IMR-90 (cell line): ENCODE measurements around the gene ZBTB9. TPM values are rescaled to one million over a fixed set of nuclear protein-coding genes. Genes with fewer than 3 reads are reported as not detected.
A peak's percentile ranks its signal among the peaks of the same experiment; 100 is the strongest.

Experiments
- ATAC-seq: fragments of 200-7000 bp; cut with Tn5 transposase; 2 replicates; pipeline ENCODE4 v1.9.1; 2020; ENCODE audit warnings: low read depth, mild to moderate bottlenecking, moderate library complexity
- BruUV-seq: library from RNA; stranded (reverse); fragments of 400-500 nt; replicated peaks from 2 replicates; lab custom pipeline; 2021; lab: Mats Ljungman, UMichigan
- CTCF ChIA-PET: fragments of 300-600 bp; formaldehyde crosslinking; extraction: SDS; loops from one replicate; lab custom pipeline; 2021; ENCODE audit warnings: antibody characterized with exemption; lab: Yijun Ruan, JAX
- POLR2A ChIA-PET: fragments of 300-600 bp; sonication (Branson Sonifier 250); formaldehyde crosslinking; loops from one replicate; lab custom pipeline; 2022; ENCODE audit warnings: antibody characterized with exemption; ENCODE audit not compliant: unreplicated experiment; lab: Charles Lee
- DNase-seq: peaks from one replicate; pipeline ENCODE4 v3.0.0; 2013
- H2AFZ ChIP-seq: replicated peaks from 2 replicates; pipeline ENCODE3; 2013; ENCODE audit warnings: low read length, mild to moderate bottlenecking; ENCODE audit not compliant: poor library complexity
- H2AK5ac ChIP-seq: 2 replicates; pipeline ENCODE4 v1.6.1; 2013; ENCODE audit warnings: low read depth, low read length, inconsistent platforms
- H2AK9ac ChIP-seq: replicated peaks from 2 replicates; pipeline ENCODE3; 2013; ENCODE audit warnings: mild to moderate bottlenecking, low read depth, low read length, moderate library complexity; ENCODE audit not compliant: poor library complexity
- H2BK120ac ChIP-seq: 2 replicates; pipeline ENCODE4 v1.6.1; 2013; ENCODE audit warnings: low read depth, low read length, inconsistent platforms
- H2BK15ac ChIP-seq: 3 replicates; pipeline ENCODE4 v1.6.1; 2013; ENCODE audit warnings: low read depth, low read length, inconsistent platforms
- H2BK20ac ChIP-seq: 2 replicates; pipeline ENCODE4 v1.6.1; 2013; ENCODE audit warnings: low read depth, mild to moderate bottlenecking, inconsistent platforms, low read length, moderate library complexity
- H2BK5ac ChIP-seq: 2 replicates; pipeline ENCODE4 v1.6.1; 2013; ENCODE audit warnings: mild to moderate bottlenecking, low read depth, low read length, inconsistent platforms; ENCODE audit not compliant: poor library complexity, severe bottlenecking
- H3K14ac ChIP-seq: replicated peaks from 2 replicates; pipeline ENCODE4 v1.6.1; 2013; ENCODE audit warnings: low read depth, low read length, inconsistent platforms
- H3K18ac ChIP-seq: 2 replicates; pipeline ENCODE4 v1.6.1; 2013; ENCODE audit warnings: low read depth, low read length, control low read depth
- H3K23ac ChIP-seq: 2 replicates; pipeline ENCODE4 v1.6.1; 2013; ENCODE audit warnings: low read depth, low read length, inconsistent platforms
- H3K27ac ChIP-seq: 2 replicates; pipeline ENCODE4 v1.5.1; 2013; ENCODE audit warnings: mild to moderate bottlenecking, control low read depth, low read length; ENCODE audit not compliant: insufficient read depth
- H3K27me3 ChIP-seq: 2 replicates; pipeline ENCODE4 v1.6.1; 2013; ENCODE audit warnings: low read length; ENCODE audit not compliant: control insufficient read depth, insufficient read depth
- H3K36me3 ChIP-seq: 2 replicates; pipeline ENCODE4 v1.6.1; 2013; ENCODE audit warnings: low read length, mixed read lengths; ENCODE audit not compliant: control insufficient read depth, insufficient read depth
- H3K4ac ChIP-seq: 2 replicates; pipeline ENCODE4 v1.6.1; 2013; ENCODE audit warnings: low read depth, low read length, inconsistent platforms
- H3K4me1 ChIP-seq: 2 replicates; pipeline ENCODE4 v1.6.1; 2013; ENCODE audit warnings: low read length, mixed read lengths; ENCODE audit not compliant: control insufficient read depth, insufficient read depth
- H3K4me2 ChIP-seq: 2 replicates; pipeline ENCODE4 v1.6.1; 2013; ENCODE audit warnings: low read depth, mild to moderate bottlenecking, control low read depth, low read length, moderate library complexity
- H3K4me3 ChIP-seq: 2 replicates; pipeline ENCODE4 v1.5.1; 2013; ENCODE audit warnings: low read depth, mild to moderate bottlenecking, control low read depth, low read length, moderate library complexity; ENCODE audit not compliant: insufficient read depth
- H3K56ac ChIP-seq: 2 replicates; pipeline ENCODE4 v1.6.1; 2013; ENCODE audit warnings: low read length, inconsistent platforms; ENCODE audit not compliant: insufficient read depth; ENCODE audit errors: extremely low read depth
- H3K79me1 ChIP-seq, 2 experiments: 2 replicates each; pipeline ENCODE4 v1.6.1; 2013; ENCODE audit warnings: low read length in 2 of 2, inconsistent platforms in 1 of 2, low read depth in 1 of 2
- H3K9ac ChIP-seq: 2 replicates; pipeline ENCODE4 v1.6.1; 2013; ENCODE audit warnings: low read depth, low read length, control low read depth
- H3K9me1 ChIP-seq: 2 replicates; pipeline ENCODE4 v1.6.1; 2013; ENCODE audit warnings: low read length, inconsistent platforms; ENCODE audit not compliant: insufficient read depth
- H3K9me3 ChIP-seq: 2 replicates; pipeline ENCODE4 v1.6.1; 2013; ENCODE audit warnings: low read length; ENCODE audit not compliant: control insufficient read depth, insufficient read depth
- H4K20me1 ChIP-seq: 2 replicates; pipeline ENCODE4 v1.6.1; 2013; ENCODE audit warnings: low read length, inconsistent platforms; ENCODE audit not compliant: insufficient read depth
- H4K5ac ChIP-seq: 2 replicates; pipeline ENCODE4 v1.6.1; 2013; ENCODE audit warnings: mild to moderate bottlenecking, low read depth, low read length, control low read depth
- H4K8ac ChIP-seq, 2 experiments: 2 replicates each; pipeline ENCODE4 v1.6.1; 2013; ENCODE audit warnings: low read depth in 2 of 2, low read length in 2 of 2, control low read depth in 1 of 2, inconsistent platforms in 1 of 2
- H4K91ac ChIP-seq: 2 replicates; pipeline ENCODE4 v1.6.1; 2013; ENCODE audit warnings: low read depth, low read length, inconsistent platforms; ENCODE audit not compliant: insufficient read depth
- CEBPB ChIP-seq: IDR thresholded peaks from 2 replicates; pipeline ENCODE4 v1.6.1; 2012; ENCODE audit warnings: low read depth, low read length, improper control_type of control experiment
- FOS ChIP-seq: fragments of 150-350 bp; IDR thresholded peaks from 2 replicates; pipeline ENCODE4 v1.6.1; 2016; ENCODE audit warnings: low read depth, low read length
- MAZ ChIP-seq: IDR thresholded peaks from 2 replicates; pipeline ENCODE4 v1.6.1; 2012; ENCODE audit warnings: low read depth, mild to moderate bottlenecking, low read length, improper control_type of control experiment, moderate library complexity, borderline replicate concordance
- MXI1 ChIP-seq: IDR thresholded peaks from 2 replicates; pipeline ENCODE4 v1.6.1; 2012; ENCODE audit warnings: low read depth, mild to moderate bottlenecking, low read length, moderate library complexity, borderline replicate concordance
- NFE2L2 ChIP-seq: fragments of 150-350 bp; IDR thresholded peaks from 2 replicates; pipeline ENCODE4 v1.6.1; 2016; ENCODE audit warnings: low read depth, mild to moderate bottlenecking, low read length
- RAD21 ChIP-seq: IDR thresholded peaks from 2 replicates; pipeline ENCODE4 v1.6.1; 2012; ENCODE audit warnings: low read length, improper control_type of control experiment
- RCOR1 ChIP-seq: IDR thresholded peaks from 2 replicates; pipeline ENCODE4 v1.6.1; 2012; ENCODE audit warnings: mild to moderate bottlenecking, low read length, improper control_type of control experiment; ENCODE audit not compliant: insufficient replicate concordance
- RFX5 ChIP-seq: IDR thresholded peaks from 2 replicates; pipeline ENCODE4 v1.8.0; 2012; ENCODE audit warnings: low read depth, mild to moderate bottlenecking, low read length, moderate library complexity
- USF2 ChIP-seq: fragments of 150-350 bp; IDR thresholded peaks from 2 replicates; pipeline ENCODE4 v1.6.1; 2017; ENCODE audit warnings: mild to moderate bottlenecking, antibody characterized with exemption, low read length, low read depth
- WGBS, 2 experiments: methylation state at CpG; one replicate each; pipeline versions ENCODE4 v1.1.5 to v1.1.7; 2013; ENCODE audit warnings: missing lambda C conversion rate in 2 of 2; ENCODE audit not compliant: insufficient read length in 1 of 2; ENCODE audit errors: extremely low coverage in 2 of 2; 5-methylcytosine and 5-hydroxymethylcytosine counted together
- dilution Hi-C: fragments of 300-500 bp; cut with HindIII; formaldehyde crosslinking; loops from one replicate; pipeline ENCODE4 v1.14.3; 2018; ENCODE audit warnings: low sequenced_read_pairs; ENCODE audit not compliant: unreplicated experiment
- in situ Hi-C: fragments of 300-500 bp; cut with MboI; formaldehyde crosslinking; loops from 3 replicates; pipeline ENCODE4 v1.14.3; 2019; ENCODE audit warnings: low sequenced_read_pairs, inconsistent platforms, mixed read lengths
- intact Hi-C: fragments of 100-400 bp; cut with micrococcal nuclease; formaldehyde crosslinking; loops from 2 replicates; pipeline ENCODE4 v1.10.0; 2022
- polyA plus RNA-seq, 3 experiments: library from polyadenylated mRNA; depleted of rRNA; stranded (reverse); fragments of >200 nt; gene quantifications; 2 replicates each; pipeline ENCODE4 v1.2.3, GENCODE V29; 2012; ENCODE audit warnings: low replicate concordance in 1 of 3
- total RNA-seq: library from RNA; depleted of rRNA; stranded (reverse); fragments of >200 nt; gene quantifications from 2 replicates; pipeline ENCODE4 v1.2.3, GENCODE V29; 2012
- TF ChIP-seq, protein P1 (sequence below): fragments of 150-350 bp; IDR thresholded peaks from 2 replicates; pipeline ENCODE4 v1.6.1; 2016; ENCODE audit warnings: low read depth, mild to moderate bottlenecking, low read length, moderate library complexity, borderline replicate concordance

ZBTB9 gene
- total and polyA plus RNA-seq, 2 of the 4 experiments (the other 2 are of a cell fraction) = 5.4 to 5.9 TPM

DNA sequence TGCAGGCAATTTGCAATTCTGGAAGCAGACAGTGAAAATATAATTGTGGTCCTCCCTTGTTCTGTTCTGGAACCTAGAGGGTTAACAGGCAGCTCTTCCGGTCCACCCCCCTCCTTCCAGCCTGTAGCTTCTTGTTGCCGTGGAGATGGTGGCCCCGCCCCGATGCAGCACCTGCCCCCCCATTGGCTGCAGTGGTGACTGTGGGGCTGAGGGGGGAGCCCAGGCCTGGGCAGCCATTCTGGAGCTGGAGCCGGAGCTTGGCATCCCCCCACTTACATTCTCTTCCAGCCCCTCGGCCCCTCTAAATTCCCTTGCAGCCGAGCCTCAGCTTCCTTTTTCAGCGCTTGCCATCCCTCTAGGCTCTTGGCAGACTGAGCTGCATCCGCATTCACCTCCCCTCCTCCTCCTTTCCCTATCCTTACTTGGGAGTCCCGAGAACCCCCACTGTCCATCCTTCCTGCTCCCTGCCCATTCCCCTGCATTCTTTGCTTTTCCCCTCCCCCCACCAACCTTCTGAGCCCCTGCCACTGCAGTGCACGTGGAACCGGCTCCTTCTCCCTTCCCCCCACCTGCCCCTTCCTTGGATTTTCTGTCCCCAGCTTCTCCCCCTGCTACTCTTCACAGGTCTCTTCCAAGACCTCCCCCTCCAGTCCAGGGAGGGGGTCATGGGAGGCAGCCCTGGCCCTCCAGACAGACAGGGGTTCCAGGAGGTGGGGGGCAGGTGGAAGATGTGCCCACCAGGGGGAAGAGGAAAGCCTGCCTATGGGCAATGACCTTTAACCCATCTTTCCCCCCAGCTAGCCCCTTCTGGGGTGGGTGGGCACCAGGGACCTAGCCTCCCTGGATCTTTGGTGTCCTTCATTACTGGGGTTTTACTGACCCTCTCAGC, 23.1 kb upstream of the ZBTB9 start:
- Histone ChIP-seq H2BK120ac (no peak overlapping the region), H2BK5ac (no peak overlapping the region), H3K9ac (no peak overlapping the region), H3K27ac (no peak overlapping the region), H4K91ac (no peak overlapping the region), H3K27me3 (no peaks in the 10 kb centered on the region), H4K5ac (no peak overlapping the region), H2AK9ac (peak overlapping the region; percentile 77), H3K4me3 (no peak overlapping the region), H4K20me1 (peaks cover 41% of the 10 kb centered on the region), H3K4me2 (peak overlapping the region; percentile 55; the same call in 1 of the 2 replicates), H4K8ac (no peak overlapping the region; a peak in 1 of 4 replicates), H3K9me3 (no peaks in the 10 kb centered on the region), H3K4me1 (peaks cover 32% of the 10 kb centered on the region), H3K9me1 (peaks cover 29% of the 10 kb centered on the region), H2BK15ac (no peak overlapping the region), H3K36me3 (peaks cover 17% of the 10 kb centered on the region), H2BK20ac (no peak overlapping the region), H3K4ac (peak overlapping the region; percentile 20; the same call in 1 of the 2 replicates), H3K79me1 (peaks cover 24 to 84% of the 10 kb centered on the region in 2 experiments), H3K18ac (no peak overlapping the region), H3K56ac (no peak overlapping the region), H2AK5ac (peak overlapping the region; percentile 16; the same call in 1 of the 2 replicates), H2AFZ (peak overlapping the region; percentile 68), H3K14ac (peak overlapping the region; percentile 29; the same call in 1 of the 2 replicates), H3K23ac (no peak overlapping the region)
- ChIA-PET CTCF (no interaction called here), POLR2A (no interaction called here)
- in situ Hi-C loops (no loop called here), intact Hi-C loops (no loop called here), dilution Hi-C loops (no loop called here)
- 24% methylated on average over 4 of the region's 12 CpGs; no CpG with 5 or more reads in 1 of the 2 experiments for WGBS, 2 experiments
- no TSS peak for BruUV-seq
- ATAC-seq = peak; percentile 61
- DNase-seq = peak; percentile 65
- no peak for TF ChIP-seq FOS
- no peak for TF ChIP-seq RFX5
- no peak for TF ChIP-seq RCOR1
- no peak for TF ChIP-seq RAD21
- peak; percentile 64; the same call in 1 of the 2 replicates for TF ChIP-seq MAZ
- no peak for TF ChIP-seq CEBPB
- TF ChIP-seq MXI1 = no peak
- no peak for TF ChIP-seq NFE2L2
- peak; percentile 14; the same call in 1 of the 2 replicates for TF ChIP-seq USF2
- TF ChIP-seq, protein P1, sequence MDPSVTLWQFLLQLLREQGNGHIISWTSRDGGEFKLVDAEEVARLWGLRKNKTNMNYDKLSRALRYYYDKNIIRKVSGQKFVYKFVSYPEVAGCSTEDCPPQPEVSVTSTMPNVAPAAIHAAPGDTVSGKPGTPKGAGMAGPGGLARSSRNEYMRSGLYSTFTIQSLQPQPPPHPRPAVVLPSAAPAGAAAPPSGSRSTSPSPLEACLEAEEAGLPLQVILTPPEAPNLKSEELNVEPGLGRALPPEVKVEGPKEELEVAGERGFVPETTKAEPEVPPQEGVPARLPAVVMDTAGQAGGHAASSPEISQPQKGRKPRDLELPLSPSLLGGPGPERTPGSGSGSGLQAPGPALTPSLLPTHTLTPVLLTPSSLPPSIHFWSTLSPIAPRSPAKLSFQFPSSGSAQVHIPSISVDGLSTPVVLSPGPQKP = no peak
